NT2/D1 (cell line): ENCODE results near the gene PLEKHD1.

Source experiments
- DNase-seq: peaks from one replicate; pipeline ENCODE4 v3.0.0-alpha.2; 2011; ENCODE audit warnings: low read depth, low spot score
- H3K27me3 ChIP-seq: 2 replicates; pipeline ENCODE4 v1.6.0; 2011; ENCODE audit warnings: mild to moderate bottlenecking; ENCODE audit not compliant: insufficient read length, insufficient read depth
- H3K36me3 ChIP-seq: 2 replicates; pipeline ENCODE4 v1.6.1; 2011; ENCODE audit warnings: mild to moderate bottlenecking, low read length, mixed read lengths; ENCODE audit not compliant: insufficient read depth, insufficient read length
- H3K4me1 ChIP-seq: 2 replicates; pipeline ENCODE4 v1.5.1; 2011; ENCODE audit not compliant: insufficient read depth, insufficient read length
- H3K4me3 ChIP-seq: 2 replicates; pipeline ENCODE4 v1.5.1; 2011; ENCODE audit warnings: low read depth; ENCODE audit not compliant: insufficient read length
- H3K9ac ChIP-seq: 2 replicates; pipeline ENCODE4 v1.6.0; 2011; ENCODE audit warnings: low read depth; ENCODE audit not compliant: insufficient read length
- H3K9me3 ChIP-seq: 2 replicates; pipeline ENCODE4 v1.5.1; 2011; ENCODE audit warnings: mild to moderate bottlenecking, low read length; ENCODE audit not compliant: insufficient read depth
- SUZ12 ChIP-seq: IDR thresholded peaks from 2 replicates; pipeline ENCODE4 v1.6.1; 2011; ENCODE audit not compliant: insufficient read length, insufficient read depth; ENCODE audit errors: extremely low read depth
- YY1 ChIP-seq: IDR thresholded peaks from 2 replicates; pipeline ENCODE4 v1.6.1; 2011; ENCODE audit not compliant: insufficient read length, insufficient read depth
- ZNF274 ChIP-seq: IDR thresholded peaks from 2 replicates; pipeline ENCODE4 v1.6.1; 2011; ENCODE audit warnings: mild to moderate bottlenecking, low read depth, low read length

Gene PLEKHD1

GRCh38 chr14:69548566-69548965 is 64.0 kb downstream of the PLEKHD1 start:
- TF ChIP-seq ZNF274 (no peak), SUZ12 (no peak), YY1 (no peak)
- Histone ChIP-seq H3K9ac (no peak overlapping the region), H3K4me3 (no peak overlapping the region), H3K4me1 (no peaks in the 10 kb centered on the region), H3K36me3 (no peaks in the 10 kb centered on the region), H3K27me3 (no peaks in the 10 kb centered on the region), H3K9me3 (no peaks in the 10 kb centered on the region)
- DNase-seq: no peak

DNA sequence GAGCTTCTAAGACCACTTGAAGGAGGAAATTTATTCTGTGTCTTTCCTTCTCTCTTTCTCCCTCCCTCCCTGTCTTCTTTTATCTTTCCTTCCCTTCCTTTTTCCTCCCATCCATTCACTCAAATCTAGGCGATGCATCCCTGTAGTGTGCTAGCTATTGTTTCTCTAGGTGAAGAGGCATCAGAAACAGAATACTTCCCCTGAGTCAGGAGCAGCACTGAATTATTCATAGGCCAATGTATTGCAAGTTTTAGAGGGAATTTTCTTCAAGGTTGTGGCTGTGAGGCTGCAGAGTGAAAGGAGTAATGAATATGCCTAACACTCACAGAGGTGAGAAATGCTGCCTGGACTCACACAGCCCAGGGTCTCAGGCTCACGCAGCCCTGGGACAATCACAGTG is 67.0 kb downstream of the PLEKHD1 start:
- TF ChIP-seq ZNF274 (no peak), SUZ12 (no peak), YY1 (no peak)

DNA sequence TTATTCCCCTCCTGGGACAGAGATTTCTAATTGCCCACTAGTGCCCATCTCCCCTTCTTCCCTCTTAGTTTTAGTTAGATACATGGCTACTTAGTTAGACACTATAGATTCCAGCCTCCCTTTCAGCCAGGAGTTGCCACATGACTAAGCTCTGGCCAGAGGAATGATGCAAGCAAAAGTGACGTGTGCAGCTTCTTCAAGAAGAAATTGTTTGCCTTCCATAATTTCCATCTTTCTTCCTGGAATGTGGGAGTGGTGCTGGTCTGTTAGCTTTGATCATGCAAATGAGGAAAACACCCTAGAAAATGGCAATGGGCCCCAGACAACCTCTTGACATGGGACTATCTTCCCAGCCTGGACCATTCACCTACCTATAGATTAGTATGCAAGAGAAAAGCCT is 68.7 kb downstream of the PLEKHD1 start:
- Histone ChIP-seq H3K27me3 (no peaks in the 10 kb centered on the region), H3K4me3 (no peak overlapping the region), H3K4me1 (no peaks in the 10 kb centered on the region), H3K36me3 (no peaks in the 10 kb centered on the region), H3K9me3 (no peaks in the 10 kb centered on the region), H3K9ac (no peak overlapping the region)
- DNase-seq: no peak
- no peak for TF ChIP-seq YY1
- TF ChIP-seq SUZ12: no peak
- TF ChIP-seq ZNF274: no peak

More for the DNA sequence above, 67.0 kb downstream of the PLEKHD1 start:
- H3K4me3 ChIP-seq: no peak overlapping the region
- H3K4me1 ChIP-seq: no peaks in the 10 kb centered on the region
- no peaks in the 10 kb centered on the region for H3K9me3 ChIP-seq
- DNase-seq: no peak
- no peaks in the 10 kb centered on the region for H3K36me3 ChIP-seq
- no peaks in the 10 kb centered on the region for H3K27me3 ChIP-seq
- H3K9ac ChIP-seq: no peak overlapping the region

GRCh38 chr14:69554500-69554899 is 70.0 kb downstream of the PLEKHD1 start:
- H3K27me3 ChIP-seq: no peaks in the 10 kb centered on the region
- TF ChIP-seq SUZ12 (no peak), YY1 (no peak), ZNF274 (no peak)
- no peaks in the 10 kb centered on the region for H3K36me3 ChIP-seq
- H3K4me3 ChIP-seq: no peak overlapping the region
- H3K9ac ChIP-seq: no peak overlapping the region
- no peaks in the 10 kb centered on the region for H3K9me3 ChIP-seq
- no peak for DNase-seq
- H3K4me1 ChIP-seq: no peaks in the 10 kb centered on the region

GRCh38 chr14:69558774-69559173 is 74.2 kb downstream of the PLEKHD1 start:
- no peak overlapping the region for H3K9ac ChIP-seq
- H3K9me3 ChIP-seq: no peaks in the 10 kb centered on the region

GRCh38 chr14:69559581-69560011 is 75.1 kb downstream of the PLEKHD1 start:
- Histone ChIP-seq H3K9ac (no peak overlapping the region), H3K27me3 (peaks cover 1% of the 10 kb centered on the region), H3K4me1 (no peaks in the 10 kb centered on the region), H3K9me3 (no peaks in the 10 kb centered on the region), H3K36me3 (no peaks in the 10 kb centered on the region), H3K4me3 (no peak overlapping the region)
- DNase-seq: no peak
- TF ChIP-seq SUZ12 (no peak), YY1 (no peak), ZNF274 (no peak)

More at GRCh38 chr14:69558774-69559173, 74.2 kb downstream of the PLEKHD1 start:
- H3K4me1 ChIP-seq: no peaks in the 10 kb centered on the region
- no peak for DNase-seq
- no peaks in the 10 kb centered on the region for H3K36me3 ChIP-seq
- no peak for TF ChIP-seq SUZ12
- TF ChIP-seq ZNF274: no peak
- TF ChIP-seq YY1: no peak
- no peaks in the 10 kb centered on the region for H3K27me3 ChIP-seq
- H3K4me3 ChIP-seq: no peak overlapping the region

DNA sequence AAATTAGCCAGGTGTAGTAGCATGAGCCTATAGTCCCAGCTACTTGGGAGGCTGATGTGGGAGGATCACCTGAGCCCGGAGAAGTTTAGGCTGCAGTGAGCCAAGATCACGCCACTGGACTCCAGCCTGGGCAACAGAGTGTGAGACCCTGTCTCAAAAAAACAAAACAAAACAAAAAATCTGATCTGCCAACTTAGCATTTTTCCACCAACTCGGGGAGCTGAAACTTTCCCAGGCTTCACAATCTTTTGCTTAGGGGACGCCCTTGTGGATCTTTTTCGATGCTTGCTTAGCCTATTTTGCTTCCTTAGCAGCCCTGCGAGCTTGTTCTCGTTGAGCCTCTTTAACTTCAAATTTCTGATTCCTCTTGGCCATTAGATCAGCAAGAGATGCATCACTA is 76.3 kb downstream of the PLEKHD1 start:
- no peak overlapping the region for H3K4me3 ChIP-seq
- H3K9me3 ChIP-seq: no peaks in the 10 kb centered on the region
- H3K9ac ChIP-seq: no peak overlapping the region
- DNase-seq: no peak
- TF ChIP-seq ZNF274 (no peak), YY1 (no peak), SUZ12 (no peak)
- peaks cover 6% of the 10 kb centered on the region for H3K27me3 ChIP-seq
- no peaks in the 10 kb centered on the region for H3K4me1 ChIP-seq
- H3K36me3 ChIP-seq: no peaks in the 10 kb centered on the region

DNA sequence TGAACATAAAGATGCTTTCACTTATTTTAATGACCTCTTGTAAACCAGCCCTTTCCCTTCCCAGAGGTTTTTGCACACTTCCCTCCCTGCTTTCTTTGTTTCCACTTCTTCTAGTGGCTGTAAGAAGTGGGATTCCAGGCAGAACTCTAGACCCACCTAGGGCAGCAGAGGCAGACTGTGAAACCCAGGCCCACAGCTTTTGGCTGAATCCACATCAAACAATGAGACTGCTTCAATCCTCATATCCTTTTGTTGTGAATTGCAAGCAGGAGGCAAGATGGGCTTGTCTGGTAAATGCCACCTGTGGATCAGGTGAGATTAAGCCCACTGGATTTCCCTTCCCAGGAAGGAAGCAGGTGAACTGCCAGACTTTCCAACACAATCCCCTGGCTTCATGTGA is 77.4 kb downstream of the PLEKHD1 start:
- no peak for DNase-seq
- peaks cover 8% of the 10 kb centered on the region for H3K27me3 ChIP-seq
- TF ChIP-seq SUZ12: no peak
- no peak for TF ChIP-seq YY1
- TF ChIP-seq ZNF274: no peak
- no peak overlapping the region for H3K4me3 ChIP-seq
- H3K9me3 ChIP-seq: no peaks in the 10 kb centered on the region
- H3K36me3 ChIP-seq: no peaks in the 10 kb centered on the region
- H3K9ac ChIP-seq: no peak overlapping the region
- no peaks in the 10 kb centered on the region for H3K4me1 ChIP-seq
